ENCODE results near the gene CERS4.
"Not testable (repeated sequence)": the region's sequence is repeated elsewhere in the genome, so short reads cannot be mapped to it uniquely, and the experiment has no call there.

CERS4 gene

DNA sequence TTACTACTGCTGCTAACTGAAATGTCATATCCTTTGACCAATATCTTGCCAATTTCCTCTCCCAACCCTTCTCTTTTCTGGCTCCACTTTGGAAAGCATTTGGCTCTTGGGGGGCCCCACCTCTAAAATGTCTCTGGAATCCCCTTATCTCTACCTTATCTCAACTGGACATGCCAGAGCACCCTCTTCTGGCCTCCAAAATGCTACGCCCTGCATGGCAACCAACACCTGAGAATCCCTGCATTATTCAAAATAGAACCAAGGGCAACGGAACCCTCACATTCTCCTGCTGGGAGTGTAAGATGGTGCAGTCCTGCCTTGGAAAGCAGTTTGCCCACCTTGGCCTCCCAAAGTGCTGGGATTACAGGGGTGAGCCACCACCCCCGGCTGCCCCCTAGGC lies 35.3 kb downstream of the CERS4 start:
- no peak overlapping the region for H3K4me3 ChIP-seq (ENCODE audit: low read depth, low read length, poor library complexity, severe bottlenecking)
- H3K4me1 ChIP-seq (ENCODE audit: insufficient read depth, low read length, severe bottlenecking), result peaks cover 12% of the 10 kb centered on the region
- H3K9me2 ChIP-seq (ENCODE audit: low read depth, low read length), result no peaks in the 10 kb centered on the region
- H3K27me3 ChIP-seq (ENCODE audit: insufficient read depth, low read length), result no peaks in the 10 kb centered on the region; the same call in 1 of the 2 replicates
- peaks cover 28% of the 10 kb centered on the region for H3K36me3 ChIP-seq (ENCODE audit: insufficient read depth, low read length)
- H3K9ac ChIP-seq (ENCODE audit: low read length), result no peak overlapping the region
- no peak for TF ChIP-seq EZH2 (IDR thresholded peaks at IDR 0.05; ENCODE audit: borderline replicate concordance, low read length)
- TF ChIP-seq, protein P1, sequence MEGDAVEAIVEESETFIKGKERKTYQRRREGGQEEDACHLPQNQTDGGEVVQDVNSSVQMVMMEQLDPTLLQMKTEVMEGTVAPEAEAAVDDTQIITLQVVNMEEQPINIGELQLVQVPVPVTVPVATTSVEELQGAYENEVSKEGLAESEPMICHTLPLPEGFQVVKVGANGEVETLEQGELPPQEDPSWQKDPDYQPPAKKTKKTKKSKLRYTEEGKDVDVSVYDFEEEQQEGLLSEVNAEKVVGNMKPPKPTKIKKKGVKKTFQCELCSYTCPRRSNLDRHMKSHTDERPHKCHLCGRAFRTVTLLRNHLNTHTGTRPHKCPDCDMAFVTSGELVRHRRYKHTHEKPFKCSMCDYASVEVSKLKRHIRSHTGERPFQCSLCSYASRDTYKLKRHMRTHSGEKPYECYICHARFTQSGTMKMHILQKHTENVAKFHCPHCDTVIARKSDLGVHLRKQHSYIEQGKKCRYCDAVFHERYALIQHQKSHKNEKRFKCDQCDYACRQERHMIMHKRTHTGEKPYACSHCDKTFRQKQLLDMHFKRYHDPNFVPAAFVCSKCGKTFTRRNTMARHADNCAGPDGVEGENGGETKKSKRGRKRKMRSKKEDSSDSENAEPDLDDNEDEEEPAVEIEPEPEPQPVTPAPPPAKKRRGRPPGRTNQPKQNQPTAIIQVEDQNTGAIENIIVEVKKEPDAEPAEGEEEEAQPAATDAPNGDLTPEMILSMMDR (IDR thresholded peaks at IDR 0.05; ENCODE audit: low read length), result no peak; the same call in 1 of the 2 replicates
- no peak overlapping the region for H2AFZ ChIP-seq (ENCODE audit: low read length)
- H3F3A ChIP-seq (ENCODE audit: insufficient read depth, low read length), result no peaks in the 10 kb centered on the region
- H4K20me1 ChIP-seq (ENCODE audit: insufficient read depth, low read length), result no peaks in the 10 kb centered on the region
- no peak overlapping the region for H3K27ac ChIP-seq (ENCODE audit: low read depth, low read length, poor library complexity, severe bottlenecking)
- no peak overlapping the region for H3K4me2 ChIP-seq (ENCODE audit: low read length)
- H3K79me2 ChIP-seq (ENCODE audit: insufficient read depth, low read length), result no peaks in the 10 kb centered on the region
- H3K9me3 ChIP-seq (ENCODE audit: low read length), result peaks cover 7% of the 10 kb centered on the region

DNA sequence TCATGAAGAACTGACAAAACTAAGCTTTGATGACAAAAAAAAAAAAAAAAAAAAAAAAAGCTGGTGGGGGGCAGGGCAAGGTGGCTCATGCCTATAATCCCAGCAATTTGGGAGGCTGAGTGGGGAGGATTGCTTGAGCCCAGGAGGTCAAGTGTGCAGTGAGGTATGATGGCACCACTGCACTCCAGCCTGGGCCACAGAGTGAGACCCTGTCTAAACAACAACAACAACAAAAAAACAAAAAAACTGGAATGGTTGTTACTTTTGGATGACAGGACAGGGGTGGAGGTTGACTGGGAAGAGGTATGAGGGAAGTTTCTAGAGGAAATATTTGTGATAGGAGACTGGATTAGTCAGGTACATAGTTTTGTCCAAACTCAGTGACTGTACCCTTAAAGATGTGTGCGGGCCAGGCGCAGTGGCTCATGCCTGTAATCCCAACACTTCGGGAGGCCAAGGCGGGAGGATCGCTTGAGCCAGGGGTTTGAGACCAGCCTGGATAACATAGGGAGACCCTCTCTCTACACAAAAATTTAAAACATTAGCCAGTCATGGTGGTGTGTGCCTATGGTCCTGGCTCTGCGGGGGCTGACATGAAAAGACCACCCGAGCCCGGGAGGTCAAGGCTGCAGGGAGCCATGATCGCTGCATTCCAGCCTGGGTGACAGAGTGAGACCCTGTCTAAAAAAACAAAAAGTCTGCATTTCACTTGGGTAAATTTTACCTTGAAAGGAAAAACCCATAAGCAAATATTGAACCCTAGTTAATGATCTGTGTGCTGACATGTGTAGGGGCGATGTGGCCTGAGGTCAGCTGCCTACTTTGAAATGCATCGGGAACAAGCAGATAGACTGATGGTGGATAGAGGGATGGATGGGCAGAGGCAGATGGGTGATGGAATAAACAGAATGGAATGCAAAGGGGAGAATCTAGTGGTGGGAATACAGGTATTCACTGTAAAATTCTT lies 37.0 kb downstream of the CERS4 start:
- no peaks in the 10 kb centered on the region for H3K4me1 ChIP-seq (ENCODE audit: insufficient read depth, low read length, severe bottlenecking)
- H3F3A ChIP-seq (ENCODE audit: insufficient read depth, low read length), result no peaks in the 10 kb centered on the region
- H3K36me3 ChIP-seq (ENCODE audit: insufficient read depth, low read length), result peaks cover 24% of the 10 kb centered on the region
- no peak overlapping the region for H3K4me2 ChIP-seq (ENCODE audit: low read length)
- no peak overlapping the region for H3K27ac ChIP-seq (ENCODE audit: low read depth, low read length, poor library complexity, severe bottlenecking)
- no peaks in the 10 kb centered on the region for H3K9me2 ChIP-seq (ENCODE audit: low read depth, low read length)
- no peak overlapping the region for H3K9ac ChIP-seq (ENCODE audit: low read length)
- H2AFZ ChIP-seq (ENCODE audit: low read length), result no peak overlapping the region
- peaks cover 7% of the 10 kb centered on the region for H3K9me3 ChIP-seq (ENCODE audit: low read length)
- H4K20me1 ChIP-seq (ENCODE audit: insufficient read depth, low read length), result no peaks in the 10 kb centered on the region
- TF ChIP-seq, protein P1 (IDR thresholded peaks at IDR 0.05; ENCODE audit: low read length), result no peak
- no peak for TF ChIP-seq EZH2 (IDR thresholded peaks at IDR 0.05; ENCODE audit: borderline replicate concordance, low read length)
- H3K4me3 ChIP-seq (ENCODE audit: low read depth, low read length, poor library complexity, severe bottlenecking), result no peak overlapping the region
- H3K27me3 ChIP-seq (ENCODE audit: insufficient read depth, low read length), result no peaks in the 10 kb centered on the region; the same call in 1 of the 2 replicates
- H3K79me2 ChIP-seq (ENCODE audit: insufficient read depth, low read length), result no peaks in the 10 kb centered on the region

DNA sequence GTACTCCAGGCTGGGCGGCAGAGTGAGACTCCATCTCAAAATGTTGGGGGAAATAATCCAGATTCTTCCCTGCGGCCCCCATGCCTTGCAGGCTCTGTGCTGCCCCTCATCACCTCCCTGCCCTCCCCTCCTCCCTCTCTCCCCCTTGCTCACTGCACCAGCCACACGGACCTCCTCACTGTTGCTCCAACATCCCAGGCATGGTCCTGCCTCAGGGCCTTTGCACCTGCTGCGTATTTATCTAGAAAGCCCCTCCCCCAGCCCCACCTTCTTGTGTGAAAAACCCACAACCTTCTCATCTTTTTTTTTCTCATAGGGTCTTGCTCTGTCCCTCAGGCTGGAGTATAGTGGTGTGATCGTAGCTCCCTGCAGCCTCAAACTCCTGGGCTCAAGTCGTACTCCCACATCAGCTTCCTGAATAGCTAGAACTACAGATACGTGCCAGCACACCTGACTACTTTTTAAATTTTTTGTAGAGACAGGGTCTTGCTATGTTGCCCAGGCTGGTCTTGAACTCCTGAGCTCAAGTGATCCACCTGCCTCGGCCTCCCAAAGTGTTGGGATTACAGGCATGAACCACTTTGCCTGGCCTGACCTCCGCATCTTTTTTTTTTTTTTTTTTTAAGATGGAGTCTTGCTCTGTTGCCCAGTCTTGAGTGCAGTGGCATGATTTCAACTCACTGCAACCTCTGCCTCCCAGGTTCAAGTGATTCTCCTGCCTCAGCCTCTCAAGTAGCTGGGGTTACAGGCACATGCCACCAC lies 38.1 kb downstream of the CERS4 start:
- H3K4me1 ChIP-seq (ENCODE audit: insufficient read depth, low read length, severe bottlenecking); H3K27me3 ChIP-seq (ENCODE audit: insufficient read depth, low read length); H3K4me2 ChIP-seq (ENCODE audit: low read length); H3K9ac ChIP-seq (ENCODE audit: low read length); H4K20me1 ChIP-seq (ENCODE audit: insufficient read depth, low read length); H3K9me3 ChIP-seq (ENCODE audit: low read length); H2AFZ ChIP-seq (ENCODE audit: low read length); H3K27ac ChIP-seq (ENCODE audit: low read depth, low read length, poor library complexity, severe bottlenecking); H3K4me3 ChIP-seq (ENCODE audit: low read depth, low read length, poor library complexity, severe bottlenecking); H3K9me2 ChIP-seq (ENCODE audit: low read depth, low read length); H3F3A ChIP-seq (ENCODE audit: insufficient read depth, low read length); H3K79me2 ChIP-seq (ENCODE audit: insufficient read depth, low read length): not testable (repeated sequence)
- H3K36me3 ChIP-seq (ENCODE audit: insufficient read depth, low read length), result peaks cover 12% of the 10 kb centered on the region
